ENCODE measurements around the gene WDR1. TPM values are rescaled to one million over a fixed set of nuclear protein-coding genes. Genes with fewer than 3 reads are reported as not detected.

The WDR1 gene
- total RNA-seq, 1 donor from 2014 or later, result 216 TPM

DNA sequence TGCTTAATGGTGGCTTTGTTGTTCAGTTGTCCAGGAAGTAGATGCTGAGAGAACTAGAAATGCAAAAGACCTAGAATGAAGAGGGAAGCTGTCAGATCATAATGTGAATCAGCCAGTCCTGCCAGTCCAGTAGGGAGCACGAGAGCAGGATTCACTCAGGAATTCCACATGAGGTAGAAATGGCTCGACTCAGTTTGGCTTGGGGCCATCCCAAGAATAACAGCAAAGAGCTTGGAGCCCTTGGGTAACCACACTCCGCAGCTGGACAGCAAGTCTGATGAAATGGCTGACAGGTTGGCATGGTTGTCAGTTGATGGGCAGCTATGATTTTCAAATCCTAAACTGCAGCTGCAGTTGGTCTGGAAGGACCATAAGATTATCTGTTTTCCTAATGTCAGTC is 44.5 kb upstream of the WDR1 start:
- H3K36me3 ChIP-seq, result no peaks in the 10 kb centered on the region
- H3K27me3 ChIP-seq, result no peaks in the 10 kb centered on the region
- intact Hi-C loops (cut with DNase I), result no loop called here
- no peak overlapping the region for H3K4me3 ChIP-seq
- DNase-seq (ENCODE audit: low spot score in 2 of 2), result no peak
- TF ChIP-seq, protein P1, sequence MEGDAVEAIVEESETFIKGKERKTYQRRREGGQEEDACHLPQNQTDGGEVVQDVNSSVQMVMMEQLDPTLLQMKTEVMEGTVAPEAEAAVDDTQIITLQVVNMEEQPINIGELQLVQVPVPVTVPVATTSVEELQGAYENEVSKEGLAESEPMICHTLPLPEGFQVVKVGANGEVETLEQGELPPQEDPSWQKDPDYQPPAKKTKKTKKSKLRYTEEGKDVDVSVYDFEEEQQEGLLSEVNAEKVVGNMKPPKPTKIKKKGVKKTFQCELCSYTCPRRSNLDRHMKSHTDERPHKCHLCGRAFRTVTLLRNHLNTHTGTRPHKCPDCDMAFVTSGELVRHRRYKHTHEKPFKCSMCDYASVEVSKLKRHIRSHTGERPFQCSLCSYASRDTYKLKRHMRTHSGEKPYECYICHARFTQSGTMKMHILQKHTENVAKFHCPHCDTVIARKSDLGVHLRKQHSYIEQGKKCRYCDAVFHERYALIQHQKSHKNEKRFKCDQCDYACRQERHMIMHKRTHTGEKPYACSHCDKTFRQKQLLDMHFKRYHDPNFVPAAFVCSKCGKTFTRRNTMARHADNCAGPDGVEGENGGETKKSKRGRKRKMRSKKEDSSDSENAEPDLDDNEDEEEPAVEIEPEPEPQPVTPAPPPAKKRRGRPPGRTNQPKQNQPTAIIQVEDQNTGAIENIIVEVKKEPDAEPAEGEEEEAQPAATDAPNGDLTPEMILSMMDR (IDR thresholded peaks at IDR 0.05), result no peak
- H3K9me3 ChIP-seq, result no peaks in the 10 kb centered on the region
- no peaks in the 10 kb centered on the region for H3K4me1 ChIP-seq
- H3K27ac ChIP-seq, result no peak overlapping the region

DNA sequence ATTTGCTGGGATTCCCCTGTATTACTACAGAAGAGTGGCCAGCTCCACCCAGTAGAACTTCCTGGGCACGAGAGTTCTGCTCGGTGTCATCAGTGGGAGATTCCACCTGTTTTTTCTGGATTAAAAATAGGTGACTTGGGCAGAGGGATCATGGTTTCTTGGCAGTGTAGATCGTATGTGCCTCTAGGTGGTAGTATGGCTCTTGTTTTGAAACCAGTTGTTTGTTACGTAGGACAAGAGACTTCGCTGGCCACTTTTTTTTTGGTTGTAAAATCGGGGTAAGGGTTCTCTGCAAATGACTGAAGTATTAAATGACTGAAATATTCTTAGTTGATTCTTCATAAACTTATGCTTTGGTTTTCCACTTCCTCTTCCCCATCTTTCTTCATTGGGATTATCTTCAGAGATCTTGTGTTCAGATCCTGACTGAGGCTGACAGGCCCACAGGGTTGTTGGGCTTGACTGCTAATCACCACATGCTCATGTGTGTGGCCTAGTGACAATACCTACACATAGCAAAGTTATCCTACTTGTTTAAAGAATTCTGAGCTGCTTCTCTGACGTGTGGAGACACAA is 43.8 kb upstream of the WDR1 start:
- intact Hi-C loops (cut with DNase I), result no loop called here
- Histone ChIP-seq H3K4me3 (no peak overlapping the region), H3K27me3 (no peaks in the 10 kb centered on the region), H3K36me3 (no peaks in the 10 kb centered on the region), H3K4me1 (no peaks in the 10 kb centered on the region), H3K9me3 (no peaks in the 10 kb centered on the region), H3K27ac (no peak overlapping the region)
- DNase-seq (ENCODE audit: low spot score in 2 of 2), result no peak
- TF ChIP-seq, protein P1 (IDR thresholded peaks at IDR 0.05), result peak in 1 of 3 experiments; percentile 37

DNA sequence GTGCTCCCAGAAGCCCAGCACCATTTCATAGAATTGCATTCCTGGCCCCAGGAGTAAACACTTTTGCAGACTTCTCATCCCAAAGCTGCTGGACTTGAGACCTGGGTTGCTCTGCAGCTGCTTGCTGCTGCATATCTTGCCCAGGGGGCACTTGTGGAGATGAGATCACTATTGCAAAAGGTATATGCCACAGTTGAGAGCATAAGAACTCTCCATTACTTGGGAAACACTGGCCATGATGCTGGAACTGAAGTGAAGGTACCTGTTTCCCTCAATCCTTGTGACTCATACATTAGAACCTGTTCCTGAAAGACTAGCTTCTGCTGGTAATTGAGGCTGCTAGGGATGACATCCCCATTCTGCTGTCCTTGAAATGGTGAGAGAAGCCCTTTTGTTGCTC is 43.1 kb upstream of the WDR1 start:
- Histone ChIP-seq H3K36me3 (no peaks in the 10 kb centered on the region), H3K9me3 (no peaks in the 10 kb centered on the region), H3K27me3 (no peaks in the 10 kb centered on the region), H3K4me3 (no peak overlapping the region), H3K27ac (no peak overlapping the region), H3K4me1 (no peaks in the 10 kb centered on the region)
- no peak for DNase-seq (ENCODE audit: low spot score in 2 of 2)
- TF ChIP-seq, protein P1 (IDR thresholded peaks at IDR 0.05), result no peak
- intact Hi-C loops (cut with DNase I), result loop anchor here (5.0 kb wide), 1 partner anchor 393 kb away; no protein-coding TSS in a partner anchor

DNA sequence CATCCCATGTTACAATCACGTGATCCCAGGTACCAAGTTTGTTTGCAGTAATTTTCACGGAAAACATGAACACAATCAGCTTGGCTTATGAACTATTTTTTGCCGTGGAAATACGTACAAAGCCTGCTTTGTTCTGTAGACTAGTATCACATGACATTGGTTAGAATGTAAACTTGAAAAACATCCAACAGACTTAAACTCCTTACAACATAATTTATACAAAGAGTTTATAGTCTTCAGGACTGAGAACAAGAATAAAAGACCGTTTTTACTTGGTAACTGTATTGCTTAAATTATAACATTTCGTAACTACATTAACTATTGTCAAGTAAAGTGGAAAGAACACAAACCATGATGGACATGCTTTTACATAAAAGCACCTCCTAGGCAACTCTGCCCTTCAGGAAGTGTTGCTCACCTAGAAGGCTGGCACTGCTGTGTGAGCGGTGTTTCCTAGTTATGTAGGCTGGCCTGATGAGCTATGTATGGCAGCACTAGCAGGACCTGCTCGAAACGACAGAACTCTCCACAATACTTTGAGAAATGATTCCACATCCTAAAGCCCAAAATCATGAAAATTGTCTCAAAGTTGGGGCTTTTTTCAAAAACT is 41.8 kb upstream of the WDR1 start:
- no peaks in the 10 kb centered on the region for H3K4me1 ChIP-seq
- H3K4me3 ChIP-seq, result no peak overlapping the region
- intact Hi-C loops (cut with DNase I), result loop anchor here (5.0 kb wide), 1 partner anchor 394 kb away; no protein-coding TSS in a partner anchor
- H3K27ac ChIP-seq, result no peak overlapping the region
- no peak for DNase-seq (ENCODE audit: low spot score in 2 of 2)
- H3K9me3 ChIP-seq, result no peaks in the 10 kb centered on the region
- no peaks in the 10 kb centered on the region for H3K36me3 ChIP-seq
- no peaks in the 10 kb centered on the region for H3K27me3 ChIP-seq
- TF ChIP-seq, protein P1 (IDR thresholded peaks at IDR 0.05), result no peak

DNA sequence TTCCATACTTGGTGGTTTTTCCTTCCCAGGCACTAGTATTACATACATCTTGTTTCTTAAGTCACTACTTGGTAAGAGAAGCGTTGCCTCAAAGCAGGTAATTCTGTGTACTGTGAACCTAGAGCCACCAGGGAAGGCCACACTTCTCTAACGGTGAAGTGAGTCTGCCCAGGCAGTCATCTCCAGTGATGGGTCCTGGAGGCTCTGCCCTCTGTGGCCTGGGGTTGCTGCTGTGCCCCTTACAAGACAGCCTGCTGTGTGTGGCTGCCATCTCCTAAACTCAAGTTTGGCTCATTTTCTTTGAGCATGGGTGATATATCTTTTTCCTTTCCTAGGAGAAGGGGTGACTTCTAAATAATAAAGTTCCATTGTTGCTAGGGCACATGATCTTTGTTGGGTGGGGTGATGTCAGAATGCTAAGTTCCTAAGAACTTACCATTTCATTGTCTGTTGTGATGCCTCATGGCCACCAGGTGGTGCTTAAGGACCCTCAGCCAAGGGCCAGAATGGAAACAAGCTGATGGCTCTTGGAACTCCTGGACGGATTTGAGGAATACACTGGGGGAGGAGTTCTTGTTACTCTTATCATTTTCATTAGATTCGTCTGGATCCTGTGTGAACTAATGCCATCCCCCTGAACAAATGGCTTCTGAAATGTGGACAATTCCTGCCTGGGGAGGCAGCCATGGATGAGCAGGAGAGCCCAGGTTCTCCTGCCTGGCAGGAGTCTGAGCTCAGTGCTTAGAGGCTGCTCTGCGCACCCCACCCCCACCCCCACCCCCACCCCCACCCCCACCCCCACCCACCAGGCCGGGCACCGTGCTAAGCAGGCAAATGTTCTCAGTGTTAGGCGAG is 41.1 kb upstream of the WDR1 start:
- peak in 1 of 2 donors; percentile 66 for DNase-seq (ENCODE audit: low spot score in 2 of 2)
- Histone ChIP-seq H3K4me1 (no peaks in the 10 kb centered on the region), H3K9me3 (no peaks in the 10 kb centered on the region), H3K27me3 (no peaks in the 10 kb centered on the region), H3K27ac (no peak overlapping the region), H3K4me3 (no peak overlapping the region), H3K36me3 (no peaks in the 10 kb centered on the region)
- intact Hi-C loops (cut with DNase I), result loop anchor here (5.0 kb wide), 1 partner anchor 395 kb away; no protein-coding TSS in a partner anchor
- TF ChIP-seq, protein P1 (IDR thresholded peaks at IDR 0.05), result peak; percentile 61 to 79 (median 63)

Data from ascending aorta (tissue), 2 donors.